DND-41 (cell line): ENCODE measurements around the gene BAD.

ENCODE experiments used
- EZH2 ChIP-seq: IDR thresholded peaks from 3 replicates; pipeline ENCODE4 v1.6.1; 2012; ENCODE audit warnings: borderline replicate concordance, low read depth, mild to moderate bottlenecking, moderate library complexity, low read length, inconsistent platforms; ENCODE audit not compliant: severe bottlenecking
- TF ChIP-seq, protein P1 (sequence below): IDR thresholded peaks from 2 replicates; pipeline ENCODE4 v1.5.1; 2012; ENCODE audit warnings: borderline replicate concordance, low read length, moderate library complexity, mild to moderate bottlenecking; ENCODE audit not compliant: poor library complexity, severe bottlenecking; ENCODE audit errors: extremely low read depth

- TF ChIP-seq, protein P1, sequence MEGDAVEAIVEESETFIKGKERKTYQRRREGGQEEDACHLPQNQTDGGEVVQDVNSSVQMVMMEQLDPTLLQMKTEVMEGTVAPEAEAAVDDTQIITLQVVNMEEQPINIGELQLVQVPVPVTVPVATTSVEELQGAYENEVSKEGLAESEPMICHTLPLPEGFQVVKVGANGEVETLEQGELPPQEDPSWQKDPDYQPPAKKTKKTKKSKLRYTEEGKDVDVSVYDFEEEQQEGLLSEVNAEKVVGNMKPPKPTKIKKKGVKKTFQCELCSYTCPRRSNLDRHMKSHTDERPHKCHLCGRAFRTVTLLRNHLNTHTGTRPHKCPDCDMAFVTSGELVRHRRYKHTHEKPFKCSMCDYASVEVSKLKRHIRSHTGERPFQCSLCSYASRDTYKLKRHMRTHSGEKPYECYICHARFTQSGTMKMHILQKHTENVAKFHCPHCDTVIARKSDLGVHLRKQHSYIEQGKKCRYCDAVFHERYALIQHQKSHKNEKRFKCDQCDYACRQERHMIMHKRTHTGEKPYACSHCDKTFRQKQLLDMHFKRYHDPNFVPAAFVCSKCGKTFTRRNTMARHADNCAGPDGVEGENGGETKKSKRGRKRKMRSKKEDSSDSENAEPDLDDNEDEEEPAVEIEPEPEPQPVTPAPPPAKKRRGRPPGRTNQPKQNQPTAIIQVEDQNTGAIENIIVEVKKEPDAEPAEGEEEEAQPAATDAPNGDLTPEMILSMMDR, result peak; percentile 66
- no peak for TF ChIP-seq EZH2
Measured at GRCh38 chr11:64305691-64306562, 21.5 kb upstream of the BAD start.
